Stimulated activated CD4-positive, alpha-beta T cell treated with anti-CD3 and anti-CD28 coated beads, Interleukin-1b, Interleukin-23, amount 100 ng/mL, for 4 hours (primary cell): ENCODE measurements around the gene ZDHHC7.
"Not testable (repeated sequence)": the region's sequence is repeated elsewhere in the genome, so short reads cannot be mapped to it uniquely, and the experiment has no call there.

ENCODE experiments used
- DNase-seq, 2 donors: peaks; one replicate each; pipeline ENCODE4 v3.0.0-alpha.2; 2020; ENCODE audit warnings: low read depth in 2 of 2

The ZDHHC7 gene

DNA sequence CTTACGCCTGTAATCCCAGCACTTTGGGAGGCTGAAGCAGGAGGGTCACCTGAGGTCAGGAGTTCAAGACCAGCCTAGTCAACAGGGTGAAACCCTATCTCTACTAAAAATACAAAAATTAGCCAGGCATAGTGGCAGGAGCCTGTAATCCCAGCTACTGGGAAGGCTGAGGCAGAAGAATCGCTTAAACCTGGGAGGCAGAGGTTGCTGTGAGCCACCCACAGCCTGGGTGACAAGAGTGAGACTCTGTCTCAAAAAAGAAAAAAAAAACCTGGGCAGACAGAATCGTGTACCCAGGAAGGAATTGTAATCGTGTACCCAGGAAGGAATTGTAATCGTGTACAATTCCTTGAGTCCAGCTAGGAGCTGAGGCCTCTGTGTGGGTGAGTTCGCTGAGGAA lies 72.7 kb downstream of the ZDHHC7 start:
- DNase-seq = not testable (repeated sequence)

DNA sequence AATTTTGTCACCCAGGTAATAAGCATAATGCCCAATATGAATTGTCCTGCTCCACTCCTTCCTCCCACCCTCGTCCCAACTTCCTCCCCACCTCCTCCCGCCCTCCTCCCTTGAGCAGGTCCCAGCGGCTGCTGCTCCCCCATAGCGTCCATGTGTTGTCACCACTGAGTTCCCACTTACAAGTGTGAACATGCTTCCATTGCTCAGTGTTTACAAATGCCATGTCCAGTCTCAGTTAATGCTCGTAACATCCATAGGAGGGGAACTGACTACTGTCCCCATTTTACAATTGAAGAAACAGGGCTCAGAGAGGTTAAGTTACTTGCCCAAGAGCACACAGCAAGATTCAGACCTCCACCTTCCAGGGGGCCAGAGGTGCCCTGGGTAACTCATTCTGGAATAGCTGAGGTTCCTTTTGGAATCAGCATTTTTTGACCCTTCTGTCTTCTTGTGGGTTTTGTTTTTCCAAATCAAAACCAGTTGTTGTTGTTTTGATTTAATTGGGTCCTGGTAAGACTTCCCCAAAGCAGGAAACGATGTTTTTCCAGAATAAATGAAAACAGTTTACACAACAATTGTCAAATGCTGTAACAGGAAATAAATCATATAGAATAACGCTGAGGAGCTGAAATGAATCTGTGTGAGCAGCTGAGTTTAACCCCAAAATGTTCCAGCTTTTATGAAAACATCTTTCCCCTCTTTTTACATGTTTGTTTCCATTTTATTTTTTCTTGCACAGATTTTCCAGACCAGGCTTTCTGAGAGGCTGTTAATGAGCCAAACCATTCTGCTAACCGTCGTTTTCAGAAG lies 73.9 kb downstream of the ZDHHC7 start:
- no peak for DNase-seq

DNA sequence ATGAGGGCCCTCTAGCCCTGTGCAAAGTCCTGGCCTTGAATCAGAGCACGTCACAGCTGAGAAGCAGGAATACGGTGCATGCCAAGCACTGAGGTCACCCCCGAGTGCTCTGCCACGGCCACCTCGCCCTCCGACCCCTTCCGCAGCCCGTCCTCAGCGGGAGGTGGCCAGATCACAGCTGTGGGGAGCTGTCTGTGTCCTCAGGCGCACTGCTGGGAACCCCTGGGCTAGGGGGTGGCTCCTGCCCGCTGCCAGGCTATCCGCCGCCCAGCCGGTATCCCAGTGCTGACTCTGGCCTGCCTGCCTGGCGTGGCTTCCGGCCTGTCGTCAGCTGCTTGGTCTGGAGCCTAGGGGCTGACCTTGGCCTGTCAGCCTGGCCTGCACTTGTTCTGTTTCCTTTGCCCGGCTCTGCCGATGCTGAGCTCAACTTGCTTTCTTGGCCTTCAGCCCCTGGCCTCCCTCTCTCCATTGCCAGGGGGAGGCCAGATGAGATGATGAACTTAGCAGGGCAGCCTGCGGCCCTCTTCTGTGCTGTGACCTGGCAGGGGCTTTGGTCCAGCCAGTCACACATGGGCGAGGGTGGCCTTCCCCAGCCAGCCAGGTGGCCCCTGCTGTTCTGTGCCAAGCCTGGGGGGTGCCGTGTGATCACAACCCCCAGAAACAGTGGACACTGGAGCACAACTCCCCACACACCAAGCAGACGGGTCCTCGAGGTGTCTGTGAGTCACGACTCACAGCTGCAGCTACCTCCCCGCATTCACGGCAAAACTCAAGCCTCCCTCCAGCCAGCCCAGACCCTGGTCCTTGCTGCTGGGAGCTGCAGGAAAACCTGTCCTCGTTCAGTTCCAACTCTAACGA lies 77.3 kb downstream of the ZDHHC7 start:
- no peak for DNase-seq

DNA sequence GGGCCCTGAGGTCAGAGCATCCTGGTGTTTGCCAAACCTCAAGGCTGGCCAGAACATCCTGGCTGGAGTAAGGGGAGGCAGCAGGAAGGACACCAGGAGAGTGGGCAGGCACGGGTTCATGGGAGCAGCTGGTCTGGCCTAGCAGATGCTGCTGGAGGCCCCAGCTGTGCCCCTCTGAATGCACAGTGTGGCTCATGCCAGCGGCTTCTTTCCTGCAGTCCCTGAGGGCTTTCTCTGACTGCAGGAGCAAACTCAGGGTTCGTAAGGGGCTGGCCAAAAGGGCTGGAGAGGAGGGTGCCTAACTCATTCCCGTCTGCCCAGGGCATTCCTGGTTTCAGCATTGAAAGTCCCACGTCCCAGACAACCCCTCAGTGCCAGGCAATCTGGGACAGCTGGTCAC lies 78.7 kb downstream of the ZDHHC7 start:
- DNase-seq = no peak

DNA sequence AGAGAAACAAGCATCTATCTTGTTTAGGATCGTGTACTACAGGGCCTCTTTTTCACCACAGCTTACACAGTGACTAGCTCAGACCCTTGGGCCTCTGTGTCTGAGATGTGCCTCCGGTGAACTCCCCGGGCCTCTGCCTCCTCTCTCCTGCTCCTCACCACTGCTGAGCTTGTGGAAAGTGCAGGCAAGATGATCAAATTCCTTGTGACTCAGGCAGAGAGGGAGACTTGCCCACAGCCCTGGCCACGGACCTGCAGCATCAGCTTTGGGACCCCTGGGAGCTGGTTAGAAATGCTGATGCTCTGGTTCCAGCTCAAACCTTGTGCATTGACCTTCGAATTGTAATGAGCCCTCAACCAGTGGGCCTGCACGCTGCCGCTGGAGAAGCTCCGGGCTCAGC lies 79.8 kb downstream of the ZDHHC7 start:
- DNase-seq = no peak

DNA sequence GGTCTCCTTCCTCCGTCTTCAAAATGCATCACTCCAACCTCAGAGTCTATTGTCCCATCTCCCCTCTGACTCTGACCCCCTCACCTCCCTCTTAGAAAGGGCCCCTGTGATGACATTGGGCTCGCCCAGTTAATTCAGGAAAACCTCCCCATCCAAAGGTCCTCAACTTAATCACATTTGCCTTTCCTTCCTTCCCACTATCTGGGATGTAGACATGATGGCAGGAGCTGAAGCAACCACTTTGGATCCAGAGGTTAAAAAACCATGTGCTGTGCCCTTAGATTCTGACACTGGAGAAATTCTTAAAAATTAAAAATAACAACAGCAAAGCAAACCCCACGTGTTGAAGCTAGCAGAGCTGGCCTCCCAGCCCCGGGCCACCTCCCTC lies 80.2 kb downstream of the ZDHHC7 start:
- no peak for DNase-seq

DNA sequence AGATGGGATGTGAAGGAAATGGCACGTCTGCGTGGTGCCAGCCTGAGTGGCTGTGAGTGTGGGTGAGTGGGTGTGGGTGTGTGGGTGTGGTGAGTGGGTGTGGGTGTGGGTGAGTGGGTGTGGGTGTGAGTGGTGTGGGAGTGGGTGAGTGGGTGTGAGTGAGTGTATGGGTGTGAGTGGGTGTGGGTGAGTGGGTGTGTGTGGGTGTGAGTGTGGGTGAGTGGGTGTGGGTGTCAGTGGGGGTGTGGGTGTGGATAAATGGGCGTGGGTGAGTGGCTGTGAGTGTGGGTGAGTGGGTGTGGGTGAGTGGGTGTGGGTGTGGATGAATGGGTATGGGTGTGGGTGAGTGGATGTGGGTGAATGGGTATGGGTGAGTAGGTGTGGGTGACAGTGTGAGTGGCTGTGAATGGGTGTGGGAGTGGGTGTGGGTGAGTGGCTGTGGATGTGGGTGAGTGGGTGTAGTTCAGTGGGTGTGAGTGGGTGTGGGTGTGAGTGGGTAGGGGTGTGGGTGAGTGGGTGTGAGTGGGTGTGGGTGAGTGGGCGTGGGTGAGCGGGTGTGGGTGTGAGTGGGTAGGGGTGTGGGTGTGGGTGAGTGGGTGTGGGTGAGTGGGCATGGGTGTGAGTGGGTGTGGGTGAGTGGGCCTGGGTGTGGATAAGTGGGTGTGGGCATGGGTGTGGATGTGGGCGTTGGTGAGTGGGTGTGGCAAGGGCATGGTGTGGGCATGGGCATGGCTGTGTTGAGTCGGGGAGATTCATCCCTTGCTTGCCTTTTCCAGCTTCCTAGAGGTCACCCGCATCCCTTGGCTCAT lies 80.8 kb downstream of the ZDHHC7 start:
- peak in 1 of 2 donors; percentile 22 for DNase-seq

DNA sequence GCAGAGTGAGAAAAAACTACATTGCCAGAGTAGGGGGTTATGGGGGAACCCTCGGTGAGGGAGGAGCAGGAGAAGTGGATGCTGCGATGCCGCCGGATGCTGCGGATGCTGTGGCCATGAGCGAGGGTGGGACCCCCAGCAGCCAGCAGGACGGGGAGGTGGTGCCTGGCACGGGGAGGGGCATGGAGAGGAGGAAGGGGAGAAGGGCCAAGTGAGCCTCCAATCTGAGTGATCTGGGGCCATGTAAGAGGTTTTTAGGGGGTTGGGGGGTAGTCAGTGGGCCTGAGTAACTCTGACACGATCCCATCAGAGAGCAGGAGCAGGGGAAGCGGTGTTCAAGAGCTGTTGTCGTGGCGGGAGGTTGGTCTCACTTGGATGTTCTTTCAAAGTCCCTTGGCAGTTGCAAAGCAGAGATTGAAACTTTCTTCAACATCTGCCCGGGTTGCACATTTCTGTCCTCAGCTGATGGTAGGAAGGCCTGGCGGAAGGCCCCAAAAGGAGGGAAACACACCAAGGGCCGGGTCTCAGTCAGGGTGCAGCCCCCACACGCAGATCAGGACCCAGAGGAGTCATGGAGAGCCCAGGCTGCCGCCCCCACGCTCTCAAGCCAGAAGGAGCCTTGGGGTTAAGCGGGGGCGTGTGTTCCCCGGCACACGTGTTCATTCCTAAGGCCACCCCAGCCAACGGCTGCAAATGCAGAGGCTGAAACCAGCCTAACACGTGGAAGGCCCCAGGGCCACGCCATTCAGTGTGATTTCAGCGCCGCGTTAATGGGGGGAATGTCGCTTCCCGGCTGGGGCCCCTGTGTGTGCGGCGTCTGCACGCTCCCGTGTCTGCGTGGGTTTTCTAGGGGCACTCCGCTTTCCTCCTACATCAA lies 81.7 kb downstream of the ZDHHC7 start:
- no peak for DNase-seq

DNA sequence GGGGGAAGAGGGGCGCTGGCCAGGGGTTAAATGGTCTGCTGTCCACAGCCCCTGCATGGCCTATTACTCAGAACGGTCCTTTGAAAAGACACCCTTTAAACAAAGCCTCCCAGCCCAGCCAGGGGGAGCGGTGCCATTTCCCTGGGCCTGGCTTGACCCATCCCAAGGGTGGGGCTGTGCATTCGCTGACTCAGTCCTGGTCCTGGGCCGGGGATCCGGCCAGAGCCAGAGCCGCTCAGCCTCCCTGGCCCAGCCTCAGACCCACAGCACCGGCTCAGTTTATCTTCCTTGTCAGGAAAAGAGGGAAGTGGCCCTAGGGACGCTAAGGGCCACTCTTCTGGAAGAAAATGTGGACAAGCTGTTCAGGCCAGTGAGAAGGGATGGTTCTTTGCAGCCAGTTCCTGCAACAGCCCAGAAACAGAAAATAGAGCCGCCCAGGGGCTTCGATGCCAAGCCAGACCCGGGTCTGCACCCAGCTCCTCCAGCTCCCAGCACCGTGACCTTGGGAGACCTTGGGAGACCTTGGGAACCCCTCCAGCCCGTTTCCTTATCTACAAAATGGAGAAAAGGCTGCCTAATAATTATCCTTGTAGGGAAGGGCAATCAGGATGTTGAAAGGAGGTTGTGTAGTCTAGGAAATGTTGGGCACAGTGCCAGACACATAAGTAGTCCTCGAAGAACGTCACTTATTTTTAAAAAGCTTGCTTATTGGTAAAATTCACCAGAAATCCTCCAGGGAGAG lies 82.5 kb downstream of the ZDHHC7 start:
- DNase-seq = no peak

DNA sequence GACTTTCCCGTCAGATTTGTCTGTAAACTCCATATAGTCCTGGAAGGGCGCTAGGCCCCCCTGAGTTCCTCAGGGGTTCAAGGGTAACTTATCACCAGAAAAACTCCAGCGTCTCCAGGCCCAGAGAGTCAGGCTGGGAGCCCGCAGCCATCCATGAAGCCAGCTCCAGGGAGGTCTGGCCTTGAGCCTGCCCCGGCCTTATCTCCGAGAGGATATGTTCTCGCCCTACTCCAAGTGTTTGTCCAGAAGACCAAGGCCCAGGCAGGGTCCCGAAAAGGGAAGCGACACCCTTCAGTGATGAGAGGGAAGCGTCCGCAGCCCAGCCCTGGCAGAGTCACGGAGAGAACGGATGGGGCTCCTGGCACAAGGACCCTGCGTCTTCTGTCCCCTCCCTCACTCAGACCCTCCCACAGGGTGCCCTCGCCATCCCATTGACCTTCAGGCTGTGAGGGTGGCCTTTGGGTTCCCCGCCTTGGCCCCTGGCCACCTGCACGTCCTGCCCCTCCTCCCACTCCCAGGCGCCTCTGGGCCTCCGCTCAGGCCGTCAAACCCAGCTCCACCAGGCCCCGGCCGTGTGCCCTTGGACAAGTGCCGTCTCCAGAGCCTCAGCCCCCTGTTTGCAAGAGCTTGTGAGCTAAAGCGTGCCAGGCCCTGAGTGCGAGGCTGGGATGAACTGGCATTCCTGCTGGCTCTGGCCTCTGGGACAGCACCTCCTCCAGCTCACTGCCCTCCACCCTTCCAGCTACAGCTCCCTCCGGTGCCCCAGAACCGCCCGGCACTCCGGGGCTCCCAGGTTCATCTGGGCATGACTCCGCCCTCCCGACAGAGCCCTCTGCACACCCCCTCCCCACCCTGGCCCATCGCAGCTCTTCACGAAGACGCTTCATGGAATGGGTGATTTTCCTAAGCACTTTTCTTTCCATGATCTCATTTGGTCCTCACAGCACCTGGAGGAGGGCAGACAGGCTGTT lies 83.4 kb downstream of the ZDHHC7 start:
- DNase-seq = no peak

DNA sequence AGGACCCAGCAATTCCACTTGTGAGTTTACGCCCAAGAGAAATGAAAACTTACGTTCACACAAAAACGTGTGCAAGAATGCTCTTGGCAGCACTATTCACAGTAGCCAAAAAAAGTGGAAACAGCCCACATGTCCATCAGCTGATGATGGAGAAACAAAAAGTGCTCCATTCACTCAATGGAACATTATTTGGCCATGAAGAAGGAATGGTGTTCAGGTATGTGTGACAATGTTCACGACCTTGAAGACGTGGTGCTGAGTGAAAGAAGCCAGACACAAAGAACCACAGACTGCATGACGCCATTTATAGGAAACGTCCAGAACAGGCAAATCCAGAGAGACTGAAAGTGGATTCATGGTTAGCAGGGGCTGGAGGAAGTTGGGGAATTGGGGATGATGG lies 84.9 kb downstream of the ZDHHC7 start:
- no peak for DNase-seq

DNA sequence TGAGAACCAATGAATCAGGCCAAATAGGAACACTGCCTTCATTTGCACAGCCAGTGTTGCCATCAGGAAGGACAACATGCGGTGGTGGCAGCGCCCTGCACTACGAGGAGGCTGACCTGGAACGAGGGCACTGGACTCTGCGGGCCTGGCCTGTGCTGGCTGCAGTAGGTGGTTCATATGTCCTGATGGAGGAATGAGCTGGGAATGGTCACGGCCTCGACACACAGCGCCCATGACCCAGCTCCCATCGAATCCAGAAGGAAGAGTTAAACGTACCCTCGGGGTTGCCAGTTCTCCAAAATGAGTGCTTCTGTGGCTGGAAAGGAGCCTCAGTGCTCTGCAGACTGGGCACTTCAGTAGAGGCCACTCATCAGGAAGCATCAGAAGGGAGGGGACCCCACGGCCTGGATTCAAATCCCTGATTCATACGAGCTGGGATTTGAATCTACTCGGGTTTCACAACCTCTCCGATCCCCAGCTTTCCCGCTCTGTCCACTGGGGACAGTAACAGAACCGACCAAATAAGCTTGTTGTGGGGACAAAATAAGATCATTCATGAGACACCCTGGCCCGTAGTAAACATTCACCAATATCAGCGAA lies 85.5 kb downstream of the ZDHHC7 start:
- no peak for DNase-seq

DNA sequence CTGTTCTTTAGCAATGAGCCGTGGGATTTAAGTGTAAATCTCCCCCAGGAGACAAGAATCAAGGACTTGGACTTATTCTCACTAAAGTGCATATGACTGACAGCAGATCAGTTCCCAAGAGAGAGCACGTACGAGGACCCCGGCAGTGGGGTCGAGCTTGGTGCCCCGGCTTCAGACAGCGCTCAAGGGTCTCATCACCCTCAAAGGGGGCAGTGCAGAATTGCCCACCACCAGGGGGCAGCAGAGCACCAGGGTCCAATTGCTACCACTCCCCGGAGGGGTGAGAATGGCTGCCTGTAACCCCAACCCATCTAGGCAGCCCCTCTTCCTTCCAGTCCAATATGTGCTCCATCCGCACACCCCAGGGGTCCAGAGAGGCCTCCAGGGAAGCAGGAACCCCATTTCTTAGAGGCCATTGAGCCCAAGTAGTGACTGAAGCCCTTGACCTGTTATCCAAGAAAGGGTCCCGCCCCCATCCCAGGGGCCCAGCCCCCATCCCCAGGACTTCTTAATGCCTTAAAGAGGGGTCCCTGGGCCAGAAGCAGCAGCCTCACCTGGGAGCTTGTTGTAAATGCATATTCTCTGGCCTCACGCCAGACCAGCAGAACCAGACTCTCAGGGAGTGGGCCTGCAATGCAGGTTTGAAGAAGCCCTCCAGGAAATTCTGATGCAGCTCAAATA lies 86.1 kb downstream of the ZDHHC7 start:
- peak; percentile 66 to 73 for DNase-seq

DNA sequence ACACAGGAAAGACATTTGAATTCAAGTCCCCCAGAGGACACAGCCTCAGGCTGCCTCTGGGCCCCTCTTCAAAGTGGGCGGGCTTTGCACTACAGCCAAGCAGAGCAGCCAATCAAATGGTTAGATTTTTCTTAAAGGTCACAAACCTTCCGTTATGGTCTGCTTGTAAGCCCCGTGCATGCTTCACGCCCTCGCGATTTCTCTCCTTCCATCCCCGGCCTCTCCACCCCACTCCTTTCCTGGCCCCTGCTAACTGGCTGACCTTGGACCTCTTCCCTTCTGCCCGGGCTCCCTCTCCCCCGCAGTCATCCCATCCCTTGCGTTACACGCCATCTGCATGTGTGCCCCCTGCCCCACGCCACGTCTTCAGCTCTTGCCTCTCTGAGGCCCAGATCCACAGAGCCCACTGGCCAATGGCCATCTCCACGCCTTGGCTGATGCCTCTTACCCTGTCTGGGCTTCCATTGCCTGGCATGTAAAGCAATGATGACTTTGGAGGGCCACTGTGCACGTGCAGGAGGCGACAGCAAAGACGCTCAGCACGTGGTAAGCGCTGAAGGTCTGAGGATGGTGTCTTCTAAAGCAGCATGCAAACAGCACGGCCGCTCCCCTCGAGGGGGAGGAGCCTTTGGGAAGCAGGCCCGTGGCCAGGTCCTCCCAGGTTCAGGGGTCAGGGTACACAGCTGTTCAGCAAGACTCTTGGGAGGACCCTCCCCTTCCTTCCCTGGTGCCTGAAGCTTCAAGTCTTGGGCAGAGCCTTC lies 86.8 kb downstream of the ZDHHC7 start:
- no peak for DNase-seq
